Measurements from ENCODE around the gene BTBD16.

GRCh38 chr10:122310311-122311050 lies 39.4 kb downstream of the BTBD16 start:
- TF ChIP-seq, protein P1, sequence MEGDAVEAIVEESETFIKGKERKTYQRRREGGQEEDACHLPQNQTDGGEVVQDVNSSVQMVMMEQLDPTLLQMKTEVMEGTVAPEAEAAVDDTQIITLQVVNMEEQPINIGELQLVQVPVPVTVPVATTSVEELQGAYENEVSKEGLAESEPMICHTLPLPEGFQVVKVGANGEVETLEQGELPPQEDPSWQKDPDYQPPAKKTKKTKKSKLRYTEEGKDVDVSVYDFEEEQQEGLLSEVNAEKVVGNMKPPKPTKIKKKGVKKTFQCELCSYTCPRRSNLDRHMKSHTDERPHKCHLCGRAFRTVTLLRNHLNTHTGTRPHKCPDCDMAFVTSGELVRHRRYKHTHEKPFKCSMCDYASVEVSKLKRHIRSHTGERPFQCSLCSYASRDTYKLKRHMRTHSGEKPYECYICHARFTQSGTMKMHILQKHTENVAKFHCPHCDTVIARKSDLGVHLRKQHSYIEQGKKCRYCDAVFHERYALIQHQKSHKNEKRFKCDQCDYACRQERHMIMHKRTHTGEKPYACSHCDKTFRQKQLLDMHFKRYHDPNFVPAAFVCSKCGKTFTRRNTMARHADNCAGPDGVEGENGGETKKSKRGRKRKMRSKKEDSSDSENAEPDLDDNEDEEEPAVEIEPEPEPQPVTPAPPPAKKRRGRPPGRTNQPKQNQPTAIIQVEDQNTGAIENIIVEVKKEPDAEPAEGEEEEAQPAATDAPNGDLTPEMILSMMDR (IDR thresholded peaks at IDR 0.05): no peak
- TF ChIP-seq POLR2A (IDR thresholded peaks at IDR 0.05): no peak

Measured in testis (tissue), 2 donors.